Measurements from ENCODE around the gene PNRC2.
A peak's percentile ranks its signal among the peaks of the same experiment; 100 is the strongest.
"Not testable (repeated sequence)": the region's sequence is repeated elsewhere in the genome, so short reads cannot be mapped to it uniquely, and the experiment has no call there.

PNRC2 gene

GRCh38 chr1:23953020-23953419 lies 6.6 kb upstream of the PNRC2 start:
- Histone ChIP-seq H3K4me1 (ENCODE audit: low read length) (peaks cover 16% of the 10 kb centered on the region), H3K4me2 (ENCODE audit: low read depth, low read length) (no peak overlapping the region)

GRCh38 chr1:23957096-23957495 lies 2.5 kb upstream of the PNRC2 start:
- H3K9me2 ChIP-seq (replicated peaks; ENCODE audit: insufficient read depth, low read length): no peaks in the 10 kb centered on the region
- no peak for DNase-seq
- no peak overlapping the region for H3K4me2 ChIP-seq (ENCODE audit: low read depth, low read length)
- no peak overlapping the region for H3K27ac ChIP-seq (ENCODE audit: low read length)
- no peak overlapping the region for H3K4me3 ChIP-seq (ENCODE audit: low read length)
- H3K36me3 ChIP-seq (replicated peaks; ENCODE audit: insufficient read depth, low read length): no peaks in the 10 kb centered on the region
- H2AFZ ChIP-seq (ENCODE audit: low read length): no peak overlapping the region
- H3K9ac ChIP-seq (ENCODE audit: low read length): no peak overlapping the region
- H3K4me1 ChIP-seq (ENCODE audit: low read length): peaks cover 22% of the 10 kb centered on the region
- no peaks in the 10 kb centered on the region for H4K20me1 ChIP-seq (ENCODE audit: insufficient read depth, low read length)
- H3K9me3 ChIP-seq (replicated peaks; ENCODE audit: insufficient read depth, low read length): no peaks in the 10 kb centered on the region
- TF ChIP-seq EZH2phosphoT487 (IDR thresholded peaks at IDR 0.05; ENCODE audit: low read length) (no peak), CTCF (IDR thresholded peaks at IDR 0.05; ENCODE audit: low read length) (no peak), EZH2 (optimal IDR thresholded peaks at IDR 0.05; ENCODE audit: low read depth, low read length) (no peak)
- peaks cover 23% of the 10 kb centered on the region for H3F3A ChIP-seq (ENCODE audit: insufficient read depth, low read length)
- no peaks in the 10 kb centered on the region for H3K27me3 ChIP-seq (replicated peaks; ENCODE audit: insufficient read depth, low read length)
- peaks cover 25% of the 10 kb centered on the region for H3K79me2 ChIP-seq (ENCODE audit: low read length)

More at GRCh38 chr1:23953020-23953419, 6.6 kb upstream of the PNRC2 start:
- no peaks in the 10 kb centered on the region for H3K9me2 ChIP-seq (replicated peaks; ENCODE audit: insufficient read depth, low read length)
- H3K79me2 ChIP-seq (ENCODE audit: low read length): no peaks in the 10 kb centered on the region
- no peak overlapping the region for H2AFZ ChIP-seq (ENCODE audit: low read length)
- no peak overlapping the region for H3K27ac ChIP-seq (ENCODE audit: low read length)
- no peak for DNase-seq
- no peaks in the 10 kb centered on the region for H4K20me1 ChIP-seq (ENCODE audit: insufficient read depth, low read length)
- no peak for TF ChIP-seq EZH2 (optimal IDR thresholded peaks at IDR 0.05; ENCODE audit: low read depth, low read length)
- no peak for TF ChIP-seq EZH2phosphoT487 (IDR thresholded peaks at IDR 0.05; ENCODE audit: low read length)
- no peak for TF ChIP-seq CTCF (IDR thresholded peaks at IDR 0.05; ENCODE audit: low read length)
- no peak overlapping the region for H3K4me3 ChIP-seq (ENCODE audit: low read length)
- no peaks in the 10 kb centered on the region for H3K9me3 ChIP-seq (replicated peaks; ENCODE audit: insufficient read depth, low read length)
- no peaks in the 10 kb centered on the region for H3K36me3 ChIP-seq (replicated peaks; ENCODE audit: insufficient read depth, low read length)
- no peaks in the 10 kb centered on the region for H3K27me3 ChIP-seq (replicated peaks; ENCODE audit: insufficient read depth, low read length)
- H3F3A ChIP-seq (ENCODE audit: insufficient read depth, low read length): peaks cover 6% of the 10 kb centered on the region; the same call in 1 of the 2 replicates
- H3K9ac ChIP-seq (ENCODE audit: low read length): no peak overlapping the region

GRCh38 chr1:23958040-23958809 lies 1.4 kb upstream of the PNRC2 start:
- H3K27me3 ChIP-seq (replicated peaks; ENCODE audit: insufficient read depth, low read length): not testable (repeated sequence)
- H3K4me1 ChIP-seq (ENCODE audit: low read length): peaks cover 25% of the 10 kb centered on the region
- H3F3A ChIP-seq (ENCODE audit: insufficient read depth, low read length): peaks cover 26% of the 10 kb centered on the region

More at GRCh38 chr1:23958040-23958809, 1.4 kb upstream of the PNRC2 start:
- Histone ChIP-seq H3K27ac (ENCODE audit: low read length) (peak overlapping the region; percentile 99), H2AFZ (ENCODE audit: low read length) (peak overlapping the region; percentile 56), H3K4me3 (ENCODE audit: low read length) (peak overlapping the region; percentile 93), H3K4me2 (ENCODE audit: low read depth, low read length) (peak overlapping the region; percentile 76), H3K79me2 (ENCODE audit: low read length) (peaks cover 29% of the 10 kb centered on the region), H3K9ac (ENCODE audit: low read length) (peak overlapping the region; percentile 97; the same call in 1 of the 2 replicates)
- not testable (repeated sequence) for H3K9me2 ChIP-seq (replicated peaks; ENCODE audit: insufficient read depth, low read length); H4K20me1 ChIP-seq (ENCODE audit: insufficient read depth, low read length); H3K9me3 ChIP-seq (replicated peaks; ENCODE audit: insufficient read depth, low read length); DNase-seq; H3K36me3 ChIP-seq (replicated peaks; ENCODE audit: insufficient read depth, low read length)

Measured in MM.1S (cell line).